Liver (tissue), 9 donors: ENCODE measurements around the gene UGT2A2. TPM values are rescaled to one million over a fixed set of nuclear protein-coding genes. Genes with fewer than 3 reads are reported as not detected.
"Not testable (repeated sequence)": the region's sequence is repeated elsewhere in the genome, so short reads cannot be mapped to it uniquely, and the experiment has no call there.

Experiments
- DNase-seq: peaks from one replicate; pipeline ENCODE4 v3.0.0-alpha.2; 2017; ENCODE audit warnings: low spot score
- H3K27ac ChIP-seq, 2 donors: one replicate each; pipeline ENCODE4 v1.7.0; 2013; ENCODE audit warnings: inconsistent platforms in 2 of 2, low read length in 2 of 2, control low read depth in 1 of 2, low read depth in 1 of 2, mild to moderate bottlenecking in 1 of 2
- H3K27me3 ChIP-seq, 4 donors: one replicate each; pipeline versions ENCODE4 v1.6.1 to v1.7.0; 2013; ENCODE audit warnings: low read length in 3 of 4, inconsistent platforms in 1 of 4, mild to moderate bottlenecking in 1 of 4, moderate library complexity in 1 of 4; ENCODE audit not compliant: control insufficient read depth in 4 of 4, insufficient read depth in 4 of 4
- H3K36me3 ChIP-seq, 4 donors: one replicate each; pipeline versions ENCODE4 v1.6.1 to v1.7.0; 2013; ENCODE audit warnings: low read length in 3 of 4, mild to moderate bottlenecking in 3 of 4, low read depth in 1 of 4, moderate library complexity in 1 of 4; ENCODE audit not compliant: control insufficient read depth in 4 of 4, insufficient read depth in 3 of 4
- H3K4me1 ChIP-seq, 4 donors: one replicate each; pipeline versions ENCODE4 v1.6.1 to v1.7.0; 2013; ENCODE audit warnings: low read length in 3 of 4, mild to moderate bottlenecking in 3 of 4, moderate library complexity in 1 of 4; ENCODE audit not compliant: control insufficient read depth in 4 of 4, insufficient read depth in 4 of 4
- H3K4me3 ChIP-seq, 3 donors: one replicate each; pipeline versions ENCODE4 v1.6.1 to v1.7.0; 2013; ENCODE audit warnings: low read length in 3 of 3, control low read depth in 1 of 3, low read depth in 1 of 3, mild to moderate bottlenecking in 1 of 3
- H3K9ac ChIP-seq, 2 donors: one replicate each; pipeline ENCODE4 v1.7.0; 2013; ENCODE audit warnings: low read length in 2 of 2, mild to moderate bottlenecking in 2 of 2, moderate library complexity in 2 of 2, control low read depth in 1 of 2, low read depth in 1 of 2
- H3K9me3 ChIP-seq, 4 donors: one replicate each; pipeline versions ENCODE4 v1.6.1 to v1.7.0; 2013; ENCODE audit warnings: low read length in 3 of 4; ENCODE audit not compliant: control insufficient read depth in 4 of 4
- ATF3 ChIP-seq: IDR thresholded peaks from 2 replicates; pipeline ENCODE4 v1.6.1; 2016; ENCODE audit warnings: antibody characterized with exemption
- CTCF ChIP-seq: fragments of 150-350 bp; IDR thresholded peaks from 2 replicates; pipeline ENCODE4 v1.5.1; 2017; ENCODE audit warnings: improper control_type of control experiment, low read depth, low read length; ENCODE audit not compliant: missing input control
- EGR1 ChIP-seq, 2 donors: IDR thresholded peaks; 2 replicates each; pipeline ENCODE4 v1.6.1; 2016 to 2018; ENCODE audit warnings: antibody characterized with exemption in 2 of 2, low read depth in 2 of 2
- FOXA1 ChIP-seq: IDR thresholded peaks from 2 replicates; pipeline ENCODE4 v1.6.1; 2016; ENCODE audit warnings: antibody characterized with exemption
- FOXA2 ChIP-seq: IDR thresholded peaks from 2 replicates; pipeline ENCODE4 v1.6.1; 2016; ENCODE audit warnings: antibody characterized with exemption
- GABPA ChIP-seq, 2 donors: IDR thresholded peaks in 1 of 2; conservative IDR thresholded peaks in 1 of 2; 2 replicates each; pipeline ENCODE4 v1.6.1; 2016; ENCODE audit warnings: antibody characterized with exemption in 2 of 2, mild to moderate bottlenecking in 1 of 2, moderate library complexity in 1 of 2
- HNF4G ChIP-seq: IDR thresholded peaks from 2 replicates; pipeline ENCODE4 v1.6.1; 2016; ENCODE audit warnings: antibody characterized with exemption
- JUND ChIP-seq, 2 donors: IDR thresholded peaks; 2 replicates each; pipeline ENCODE4 v1.6.1; 2016; ENCODE audit warnings: antibody characterized with exemption in 2 of 2
- RAD21 ChIP-seq, 2 donors: IDR thresholded peaks; 2 replicates each; pipeline ENCODE4 v1.6.1; 2016; ENCODE audit warnings: antibody characterized with exemption in 2 of 2, mild to moderate bottlenecking in 2 of 2
- REST ChIP-seq: IDR thresholded peaks from 2 replicates; pipeline ENCODE4 v1.6.1; 2016; ENCODE audit warnings: antibody characterized with exemption, mild to moderate bottlenecking
- RXRA ChIP-seq, 2 donors: IDR thresholded peaks; 2 replicates each; pipeline ENCODE4 v1.6.1; 2017 to 2018; ENCODE audit warnings: antibody characterized with exemption in 2 of 2, mild to moderate bottlenecking in 1 of 2
- SP1 ChIP-seq: IDR thresholded peaks from 2 replicates; pipeline ENCODE4 v1.6.1; 2018; ENCODE audit warnings: antibody characterized with exemption, mild to moderate bottlenecking
- TAF1 ChIP-seq: conservative IDR thresholded peaks from 2 replicates; pipeline ENCODE4 v1.6.1; 2016; ENCODE audit warnings: antibody characterized with exemption, mild to moderate bottlenecking
- YY1 ChIP-seq: IDR thresholded peaks from 2 replicates; pipeline ENCODE4 v1.6.1; 2016; ENCODE audit warnings: antibody characterized with exemption, mild to moderate bottlenecking
- ZBTB33 ChIP-seq: IDR thresholded peaks from 2 replicates; pipeline ENCODE4 v1.6.1; 2016; ENCODE audit warnings: antibody characterized with exemption
- WGBS: extraction: QIAGEN DNeasy Blood & Tissue Kit; methylation state at CpG from one replicate; pipeline ENCODE4 v1.1.7; 2013; 5-methylcytosine and 5-hydroxymethylcytosine counted together
- polyA plus RNA-seq, 2 donors: library from polyadenylated mRNA; stranded (reverse) in 1 of 2; unstranded in 1 of 2; fragments of 200-250 nt in 1 of 2; fragments of >200 nt in 1 of 2; fragmentation: Nextera tagmentation in 1 of 2; extraction: Ambion mirVana in 1 of 2; gene quantifications; one replicate each; pipeline versions ENCODE4 v1.2.1 to v1.2.3, GENCODE V29; 2013 to 2015
- total RNA-seq, 2 donors: library from RNA; depleted of rRNA; stranded (reverse); fragments of >200 nt; gene quantifications; one replicate each; pipeline ENCODE4 v1.2.3, GENCODE V29; 2014
- donor health status: healthy.
- donor health status: healthy.
- donor health status: healthy.
- donor health status: healthy.
- donor health status: healthy.

Gene UGT2A2
- total and polyA plus RNA-seq, 4 donors: not detected

GRCh38 chr4:69664009-69664408 lies 24.6 kb upstream of the UGT2A2 start:
- WGBS: 91% methylated on average over 22 of the region's 22 CpGs
- H3K4me3 ChIP-seq, H3K27ac ChIP-seq, DNase-seq, H3K4me1 ChIP-seq, H3K9ac ChIP-seq, H3K36me3 ChIP-seq, H3K9me3 ChIP-seq, H3K27me3 ChIP-seq: not testable (repeated sequence)

GRCh38 chr4:69661130-69661803 lies 21.8 kb upstream of the UGT2A2 start:
- not testable (repeated sequence) for H3K27me3 ChIP-seq

GRCh38 chr4:69658133-69658532 lies 18.7 kb upstream of the UGT2A2 start:
- no peak for DNase-seq
- 93% methylated on average over 12 of the region's 12 CpGs for WGBS
- peaks cover 0 to 2% (median 0%) of the 10 kb centered on the region in 4 donors for H3K9me3 ChIP-seq
- no peak overlapping the region for H3K9ac ChIP-seq
- H3K27me3 ChIP-seq: no peaks in the 10 kb centered on the region
- no peak overlapping the region for H3K4me3 ChIP-seq
- no peaks in the 10 kb centered on the region for H3K36me3 ChIP-seq
- TF ChIP-seq EGR1 (IDR thresholded peaks at IDR 0.05; ENCODE audit: low read depth in 2 of 2) (no peak), TAF1 (no peak), RXRA (IDR thresholded peaks at IDR 0.05) (no peak), ZBTB33 (no peak), ATF3 (no peak), FOXA2 (no peak), FOXA1 (no peak)
- H3K27ac ChIP-seq: no peak overlapping the region
- no peaks in the 10 kb centered on the region for H3K4me1 ChIP-seq

More at GRCh38 chr4:69661130-69661803, 21.8 kb upstream of the UGT2A2 start:
- H3K36me3 ChIP-seq, H3K9ac ChIP-seq, H3K4me1 ChIP-seq, DNase-seq, H3K27ac ChIP-seq, H3K4me3 ChIP-seq, H3K9me3 ChIP-seq: not testable (repeated sequence)
- WGBS: 72% methylated on average over 4 of the region's 4 CpGs

- no peaks in the 10 kb centered on the region for H3K36me3 ChIP-seq
- H3K27me3 ChIP-seq: no peaks in the 10 kb centered on the region
- 77% methylated on average over 6 of the region's 6 CpGs for WGBS
- H3K9ac ChIP-seq: no peak overlapping the region
- H3K4me1 ChIP-seq: no peaks in the 10 kb centered on the region
- H3K27ac ChIP-seq: no peak overlapping the region
- no peak for DNase-seq
- no peak overlapping the region for H3K4me3 ChIP-seq
- peaks cover 0 to 2% (median 0%) of the 10 kb centered on the region in 4 donors for H3K9me3 ChIP-seq
- TF ChIP-seq ATF3: no peak
- TF ChIP-seq SP1: no peak
- no peak for TF ChIP-seq FOXA2
- TF ChIP-seq EGR1 (IDR thresholded peaks at IDR 0.05; ENCODE audit: low read depth in 2 of 2): no peak
- TF ChIP-seq FOXA1: no peak
- no peak for TF ChIP-seq RAD21 (IDR thresholded peaks at IDR 0.05)
- no peak for TF ChIP-seq TAF1
- TF ChIP-seq JUND (IDR thresholded peaks at IDR 0.05): no peak
- TF ChIP-seq CTCF: no peak
- no peak for TF ChIP-seq YY1
- TF ChIP-seq REST: no peak
- TF ChIP-seq HNF4G: no peak
- no peak for TF ChIP-seq GABPA (IDR thresholded peaks at IDR 0.05 in 1 of 2, conservative IDR thresholded peaks at IDR 0.05 in 1 of 2)
Observed at GRCh38 chr4:69656653-69657158, 17.3 kb upstream of the UGT2A2 start.
